HG02973 (cell line): Measurements from ENCODE around the gene DRAXIN.

Experiments
- ATAC-seq: cut with Tn5 transposase; IDR thresholded peaks from one replicate; pipeline ENCODE4 v1.9.1; 2021; ENCODE audit warnings: moderate library complexity; ENCODE audit not compliant: unreplicated experiment

DRAXIN gene

GRCh38 chr1:11735854-11736745, 44.6 kb downstream of the DRAXIN start, which contains the start of gene AGTRAP:
Gene AGTRAP, plus strand, starts transcription at chr1:11736136. Its CDS starts 73 bp downstream, at chr1:11736209.
- ATAC-seq = no peak

DNA sequence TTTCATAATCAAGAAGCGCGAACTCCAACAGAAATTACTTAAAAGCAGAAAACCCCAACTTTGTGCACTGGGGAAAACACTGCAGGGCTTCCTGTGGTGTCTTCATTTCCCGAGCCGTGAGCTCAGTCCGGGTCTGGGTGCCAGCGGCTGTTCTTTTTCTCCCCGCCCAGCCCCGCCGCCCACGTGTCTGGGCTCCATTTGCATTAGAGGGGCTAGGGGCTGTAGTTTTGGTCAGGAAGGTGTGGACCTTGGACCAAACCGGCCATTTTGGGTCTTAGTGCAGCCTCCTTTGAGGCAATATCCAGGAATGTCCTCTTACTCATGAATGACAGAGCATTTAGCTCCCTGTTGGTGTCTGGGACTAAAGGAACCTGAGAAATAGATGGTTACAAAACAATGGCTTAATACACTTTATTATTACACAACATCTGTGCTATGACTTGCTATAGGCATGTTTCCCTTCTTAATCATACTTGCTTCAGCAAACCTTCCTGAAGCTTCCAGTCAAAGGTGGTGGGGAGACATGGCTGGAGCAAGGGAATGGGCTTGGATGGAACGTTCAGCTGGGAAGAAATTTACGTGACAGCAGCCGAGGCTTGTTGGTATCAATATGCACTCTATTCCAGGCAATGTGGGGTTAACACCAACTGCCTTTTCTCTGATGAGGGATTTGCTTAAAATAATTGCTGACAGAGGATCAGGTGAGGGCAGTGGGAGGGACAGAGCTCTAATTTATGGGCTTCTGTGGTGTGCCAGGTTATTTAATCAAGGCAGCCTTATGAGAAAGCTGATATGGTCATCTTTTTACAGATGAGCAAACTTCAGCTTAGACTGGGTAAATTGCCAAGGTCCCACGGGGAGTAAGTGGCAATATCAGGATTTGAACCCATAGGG, 45.5 kb downstream of the DRAXIN start:
- no peak for ATAC-seq

DNA sequence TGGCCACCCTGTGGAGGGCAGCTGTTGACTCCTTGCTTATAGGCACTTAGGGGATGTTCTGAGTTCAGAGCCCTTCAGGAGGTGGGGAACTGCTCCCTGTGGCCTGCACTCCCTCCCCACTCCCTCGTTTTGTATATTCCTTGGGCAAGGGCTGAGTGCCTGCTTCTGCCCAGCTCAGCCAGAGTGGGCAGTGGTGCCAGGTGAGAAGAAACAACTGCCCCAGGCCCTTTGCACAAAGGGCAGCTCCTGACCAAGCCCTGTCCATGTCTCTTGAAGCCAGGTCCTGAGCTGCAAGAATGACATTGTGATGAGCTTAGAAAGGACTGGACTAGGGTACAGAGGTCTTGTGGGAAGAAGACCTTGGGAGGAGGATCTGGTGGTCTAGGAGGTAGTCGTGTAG, 46.6 kb downstream of the DRAXIN start:
- ATAC-seq = no peak

DNA sequence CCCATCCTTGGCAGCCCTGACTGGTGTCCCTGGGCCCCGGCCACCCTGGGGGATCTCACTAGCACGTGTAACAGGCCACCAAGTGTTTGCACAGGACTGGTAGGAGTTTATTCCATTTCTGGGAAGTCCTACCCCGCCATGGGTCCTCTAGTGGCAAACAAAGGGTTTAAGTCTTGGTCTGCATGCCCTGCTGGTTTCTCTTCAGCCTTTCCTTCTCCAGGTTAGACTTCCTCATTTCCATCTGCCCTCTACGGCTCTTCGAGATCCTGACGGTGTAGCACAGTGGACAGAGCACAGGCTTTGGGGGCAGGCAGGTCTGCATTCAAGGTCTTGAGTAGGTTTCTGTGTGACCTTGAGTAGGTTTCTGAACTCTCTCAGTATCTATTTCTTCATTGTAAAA, 47.3 kb downstream of the DRAXIN start:
- ATAC-seq = no peak

DNA sequence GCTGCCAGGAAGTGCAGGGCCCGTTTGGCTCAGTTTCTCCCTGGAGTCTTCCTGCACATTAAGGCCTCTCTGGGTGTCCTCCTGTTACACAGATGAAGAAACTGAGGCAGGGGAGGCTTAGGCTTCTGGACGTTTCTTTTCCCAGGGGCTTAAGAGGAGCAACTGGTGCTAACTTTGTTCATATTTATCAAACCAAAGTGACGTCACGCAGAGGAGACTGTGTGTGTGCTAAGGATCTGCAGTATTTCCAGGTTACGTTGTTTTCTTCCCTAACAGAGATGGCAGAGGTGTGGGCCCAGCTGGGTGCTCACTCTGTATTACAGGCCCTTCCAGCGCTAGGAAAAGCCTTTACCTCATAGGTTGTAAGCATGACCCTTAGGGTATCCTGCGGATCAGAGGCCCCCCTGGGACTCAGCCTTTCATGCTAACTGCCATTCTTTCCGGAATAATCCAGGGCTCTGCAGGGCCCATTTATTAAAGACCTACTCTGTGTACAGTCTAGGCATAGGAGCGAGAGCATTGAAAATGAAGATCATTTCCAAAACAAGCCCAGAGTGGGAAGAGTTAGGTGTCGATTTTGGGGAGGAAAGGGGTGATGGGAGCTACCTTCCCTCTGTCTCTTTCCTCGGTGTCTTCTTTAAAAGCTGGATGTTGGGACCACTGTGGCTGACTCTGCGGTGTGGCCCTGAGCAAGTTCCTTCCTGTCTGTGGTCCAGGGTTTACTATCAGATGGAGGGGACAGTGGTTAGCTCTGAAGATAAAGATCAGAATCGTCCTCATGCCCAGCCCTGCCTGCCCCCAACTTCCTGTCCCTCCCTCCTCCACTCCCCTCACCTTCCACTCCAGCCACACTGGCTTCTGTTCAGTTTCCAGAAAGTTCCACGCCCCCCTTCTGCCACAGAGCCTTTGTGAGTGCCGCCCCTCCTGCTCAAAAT, 49.0 kb downstream of the DRAXIN start:
- no peak for ATAC-seq

GRCh38 chr1:11741482-11741881, 50.0 kb downstream of the DRAXIN start:
- no peak for ATAC-seq

- ATAC-seq = no peak
Measured at GRCh38 chr1:11741919-11742558, 50.5 kb downstream of the DRAXIN start.

GRCh38 chr1:11744287-11744686, 52.8 kb downstream of the DRAXIN start:
- no peak for ATAC-seq

- no peak for ATAC-seq
Measured at GRCh38 chr1:11746092-11746491, 54.6 kb downstream of the DRAXIN start.

- no peak for ATAC-seq
Measured at GRCh38 chr1:11746795-11747487, 55.4 kb downstream of the DRAXIN start.

- ATAC-seq = no peak
Measured at GRCh38 chr1:11748294-11749202, 57.0 kb downstream of the DRAXIN start.

GRCh38 chr1:11749203-11749689, 57.7 kb downstream of the DRAXIN start:
- no peak for ATAC-seq

DNA sequence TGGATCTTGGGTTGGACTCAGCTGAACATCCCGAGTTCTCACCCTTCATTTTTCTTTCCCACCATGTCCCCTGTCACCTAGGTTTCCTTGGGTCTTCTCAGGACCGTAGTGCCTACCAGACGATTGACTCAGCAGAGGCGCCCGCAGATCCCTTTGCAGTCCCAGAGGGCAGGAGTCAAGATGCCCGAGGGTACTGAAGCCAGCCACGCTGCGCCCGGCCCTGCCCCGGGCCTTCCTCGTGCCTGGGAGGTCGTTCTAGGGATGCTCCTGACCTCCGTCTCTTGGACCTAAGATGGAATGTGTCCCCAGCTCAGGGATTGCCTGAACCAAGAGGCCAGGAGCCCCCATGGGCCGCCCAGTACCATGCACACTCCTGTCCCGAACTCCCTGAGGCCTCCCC, 58.5 kb downstream of the DRAXIN start:
- ATAC-seq = no peak

DNA sequence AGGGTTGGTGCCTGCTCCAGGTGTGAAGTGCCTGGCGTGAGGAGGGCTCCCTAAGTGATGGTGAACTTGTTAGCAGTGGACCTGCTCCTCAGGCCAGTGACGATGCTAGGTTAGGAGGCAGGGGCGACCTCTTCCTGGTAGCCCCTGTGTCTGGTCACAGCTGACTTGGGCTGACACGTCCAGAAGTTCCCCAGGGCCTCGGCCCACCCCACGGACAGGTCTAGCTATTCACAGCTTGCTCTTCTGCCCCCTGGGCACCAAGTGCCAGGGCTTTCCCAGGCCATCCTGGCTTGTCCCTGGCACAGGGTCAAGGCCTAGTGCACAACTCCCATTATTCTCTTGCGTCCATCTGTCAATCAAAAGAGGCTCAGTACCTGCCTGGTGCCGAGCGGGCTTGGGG, 59.6 kb downstream of the DRAXIN start:
- no peak for ATAC-seq

DNA sequence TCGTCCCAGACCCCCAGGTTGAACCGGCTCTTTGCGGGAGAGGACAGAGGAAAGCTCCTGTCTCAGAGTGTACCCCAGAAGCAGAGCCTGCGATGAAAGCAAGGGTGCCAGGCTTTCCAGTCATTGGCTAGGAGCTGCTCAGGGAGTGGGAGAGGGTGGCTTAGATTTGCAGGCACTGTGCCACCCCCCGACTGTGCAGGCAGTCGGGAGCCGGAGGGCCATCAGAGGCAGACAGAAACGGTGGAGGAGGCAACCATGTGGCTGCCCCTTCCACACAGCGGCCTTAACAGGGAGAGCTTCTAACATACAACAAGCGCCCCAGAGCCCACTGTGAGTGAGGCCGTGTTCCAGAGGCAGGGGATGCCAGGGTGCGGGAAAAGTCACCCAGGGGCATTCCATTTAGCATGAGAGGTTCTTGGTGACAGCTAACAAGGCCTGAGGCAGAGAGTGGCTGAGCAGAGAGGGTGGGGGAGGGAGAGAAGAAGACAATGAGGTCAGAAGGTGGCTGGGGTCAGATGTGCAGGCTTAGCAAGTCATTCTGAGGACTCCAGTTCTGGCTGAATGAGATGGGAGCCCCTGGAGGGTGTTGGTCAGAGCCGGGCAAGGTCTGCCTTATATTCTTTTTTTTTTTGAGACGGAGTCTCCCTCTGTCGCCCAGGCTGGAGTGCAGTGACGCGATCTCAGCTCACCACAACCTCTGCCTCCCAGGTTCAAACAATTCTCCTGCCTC, 61.0 kb downstream of the DRAXIN start:
- no peak for ATAC-seq

GRCh38 chr1:11753555-11754208, 62.2 kb downstream of the DRAXIN start:
- no peak for ATAC-seq

GRCh38 chr1:11757047-11757446, 65.5 kb downstream of the DRAXIN start:
- no peak for ATAC-seq
